ENCODE results near the gene KRAS. TPM values are rescaled to one million over a fixed set of nuclear protein-coding genes. Genes with fewer than 3 reads are reported as not detected.

KRAS gene
- total RNA-seq, 1 experiment from 2014 or later: 47.5 TPM

- no peak overlapping the region for H3K14ac ChIP-seq (ENCODE audit: insufficient read depth, low read length)
- H2BK120ac ChIP-seq (ENCODE audit: low read depth, low read length, poor library complexity, severe bottlenecking): no peak overlapping the region
- H2BK12ac ChIP-seq (ENCODE audit: insufficient read length, low read depth, low read length): no peak overlapping the region
- no peak overlapping the region for H4K8ac ChIP-seq (replicated peaks; ENCODE audit: insufficient read length, low read depth, low read length)
- H3K9me3 Mint-ChIP-seq: no peaks in the 10 kb centered on the region
- no peaks in the 10 kb centered on the region for H3K79me1 ChIP-seq (ENCODE audit: insufficient read depth, low read depth, low read length, poor library complexity, severe bottlenecking)
- no peak overlapping the region for H2BK5ac ChIP-seq (ENCODE audit: insufficient read length, low read length)
- H3K36me3 Mint-ChIP-seq (ENCODE audit: insufficient read depth in 1 of 3, low read depth in 3 of 3): no peaks in the 10 kb centered on the region
- peaks cover 11% of the 10 kb centered on the region for H3K4me1 ChIP-seq (ENCODE audit: insufficient read depth, low read length)
- no peaks in the 10 kb centered on the region for H3K79me2 ChIP-seq (ENCODE audit: insufficient read depth, low read length)
- no peak for TF ChIP-seq CTCF (conservative IDR thresholded peaks at IDR 0.05)
- H3K27me3 Mint-ChIP-seq (ENCODE audit: low read depth): no peaks in the 10 kb centered on the region; the same call in 1 of the 2 replicates
- H3K27ac Mint-ChIP-seq: no peak overlapping the region
- H3K23me2 ChIP-seq (ENCODE audit: insufficient read length, low read depth, low read length, poor library complexity, severe bottlenecking): no peaks in the 10 kb centered on the region
- H3K23ac ChIP-seq (ENCODE audit: insufficient read length, low read depth, low read length): no peak overlapping the region
- H4K20me1 ChIP-seq (ENCODE audit: control insufficient read depth, insufficient read depth, insufficient read length): no peaks in the 10 kb centered on the region
- no peak overlapping the region for H2BK20ac ChIP-seq (ENCODE audit: low read depth, low read length, poor library complexity, severe bottlenecking)
- DNase-seq: no peak
- no peak overlapping the region for H2AFZ ChIP-seq (ENCODE audit: low read length)
- no peak overlapping the region for H3K4ac ChIP-seq (ENCODE audit: low read depth, low read length)
- H2AK5ac ChIP-seq (ENCODE audit: insufficient read length, low read length): no peak overlapping the region
- no peak overlapping the region for H3K4me3 Mint-ChIP-seq
- H3T11ph ChIP-seq (ENCODE audit: low read length): no peak overlapping the region
- no peak overlapping the region for H4K91ac ChIP-seq (ENCODE audit: insufficient read length, low read depth, low read length)
- H3K4me1 Mint-ChIP-seq: peaks cover 17% of the 10 kb centered on the region in 2 experiments
- no peak overlapping the region for H3K27ac ChIP-seq (ENCODE audit: insufficient read length, low read depth, low read length)
- H3K27me3 ChIP-seq (ENCODE audit: insufficient read depth, low read length): no peaks in the 10 kb centered on the region
- no peak overlapping the region for H3K18ac ChIP-seq (ENCODE audit: insufficient read length, low read depth, low read length)
- no peak overlapping the region for H2BK15ac ChIP-seq (ENCODE audit: low read depth, low read length)
- H3K4me2 ChIP-seq (ENCODE audit: insufficient read depth, insufficient read length, low read length): no peak overlapping the region
- H4K5ac ChIP-seq (ENCODE audit: insufficient read length, low read depth, low read length): no peak overlapping the region
- no peaks in the 10 kb centered on the region for H3K9me3 ChIP-seq (ENCODE audit: control insufficient read depth, low read depth, low read length)
- no CpG with 5 or more reads among the region's 4 CpGs for WGBS (ENCODE audit: extremely low coverage, insufficient read length, low lambda C conversion rate)
- H3K9ac ChIP-seq (ENCODE audit: extremely low read depth, insufficient read length, low read length): no peak overlapping the region
- H3K56ac ChIP-seq (ENCODE audit: insufficient read length, low read depth, low read length): no peak overlapping the region
These were observed 94.7 kb downstream of the KRAS start for GRCh38 chr12:25156061-25156460.
